Ovary (tissue), 9 donors: ENCODE results near the gene ACSF3. TPM values are rescaled to one million over a fixed set of nuclear protein-coding genes. Genes with fewer than 3 reads are reported as not detected.
"Not testable (repeated sequence)": the region's sequence is repeated elsewhere in the genome, so short reads cannot be mapped to it uniquely, and the experiment has no call there.

ENCODE experiments used
- DNase-seq, 5 donors: peaks; one replicate each; pipeline ENCODE4 v3.0.0-alpha.2; 2019 to 2020
- H3K27ac ChIP-seq, 2 donors: fragments of 200-600 bp; one replicate each; pipeline versions ENCODE4 v1.5.1 to v1.8.0; 2019 to 2022
- H3K27me3 ChIP-seq: fragments of 200-600 bp; one replicate; pipeline ENCODE4 v1.8.0; 2022
- H3K36me3 ChIP-seq: fragments of 200-600 bp; sonication (generic); one replicate; pipeline ENCODE4 v1.5.1; 2019
- H3K4me1 ChIP-seq: one replicate; pipeline ENCODE4 v1.8.1; 2013; ENCODE audit warnings: mild to moderate bottlenecking, moderate library complexity; ENCODE audit not compliant: insufficient read depth
- H3K4me3 ChIP-seq: fragments of 200-600 bp; sonication (generic); one replicate; pipeline ENCODE4 v1.5.1; 2017
- H3K9me3 ChIP-seq, 2 donors: fragments of 200-600 bp in 1 of 2; sonication (generic) in 1 of 2; one replicate each; pipeline versions ENCODE4 v1.5.1 to v1.8.1; 2013 to 2019; ENCODE audit warnings: mild to moderate bottlenecking in 1 of 2, moderate library complexity in 1 of 2
- EP300 ChIP-seq: sonication (generic); formaldehyde crosslinking; IDR thresholded peaks from one replicate; pipeline ENCODE4 v1.6.1; 2017; ENCODE audit warnings: antibody characterized with exemption
- POLR2A ChIP-seq: fragments of 450-650 bp; IDR thresholded peaks from one replicate; pipeline ENCODE4 v1.6.1; 2017; ENCODE audit warnings: antibody characterized with exemption, mild to moderate bottlenecking, moderate library complexity
- WGBS, 3 donors: extraction: QIAGEN DNeasy Blood & Tissue Kit in 1 of 3; methylation state at CpG; one replicate each; pipeline versions ENCODE4 v1.1.5 to v1.1.7; 2013 to 2017; 5-methylcytosine and 5-hydroxymethylcytosine counted together
- intact Hi-C, 4 donors: fragments of 100-400 bp; cut with DNase I; formaldehyde crosslinking; loops; one replicate each; pipeline versions ENCODE4 v1.11.0 to v1.15.1; 2022 to 2023
- polyA plus RNA-seq, 2 donors: library from polyadenylated mRNA; stranded (reverse); fragments of 200-250 nt in 1 of 2; fragments of 350-450 nt in 1 of 2; fragmentation: Illumina TruSeq in 1 of 2; extraction: RNeasy Lipid Tissue Mini Kit (QIAGEN cat#74804) in 1 of 2; gene quantifications; one replicate each; pipeline ENCODE4 v1.2.3, GENCODE V29; 2013 to 2014
- total RNA-seq, 7 donors: library from RNA; depleted of rRNA in 2 of 7; stranded (reverse); fragments of >200 nt in 2 of 7; fragmentation: NEBNext Ultra II Directional in 3 of 7; extraction: Animal tissue kit (Norgen Biotek cat#: 25700) in 3 of 7; gene quantifications; one replicate each; pipeline versions ENCODE4 v1.1.0 to v1.2.4, GENCODE V29; 2016 to 2023
- TF ChIP-seq, protein P1 (sequence below), 3 donors: fragments of 450-650 bp in 2 of 3; fragments of 200-600 bp in 1 of 3; IDR thresholded peaks; one replicate each; pipeline versions ENCODE4 v1.5.1 to v1.8.0; 2016 to 2022; ENCODE audit warnings: antibody characterized with exemption in 3 of 3, mild to moderate bottlenecking in 1 of 3
- donor health status: DM: no; HTN: no; CAD: no; lungs with moderate emphysema.
- donor health status: DM: no; HTN: no; CAD: no.
- donor health status: Bipolar disorder and iron deficiency.
- donor health status: DM: yes; HTN: yes; CAD: no.
- donor health status: DM: no; HTN: no; CAD: no.
- donor health status: DM: yes; HTN: yes; CAD: no.

ACSF3 gene
- total and polyA plus RNA-seq, 9 donors, result 16.2 to 40.9 (median 28.0) TPM

DNA sequence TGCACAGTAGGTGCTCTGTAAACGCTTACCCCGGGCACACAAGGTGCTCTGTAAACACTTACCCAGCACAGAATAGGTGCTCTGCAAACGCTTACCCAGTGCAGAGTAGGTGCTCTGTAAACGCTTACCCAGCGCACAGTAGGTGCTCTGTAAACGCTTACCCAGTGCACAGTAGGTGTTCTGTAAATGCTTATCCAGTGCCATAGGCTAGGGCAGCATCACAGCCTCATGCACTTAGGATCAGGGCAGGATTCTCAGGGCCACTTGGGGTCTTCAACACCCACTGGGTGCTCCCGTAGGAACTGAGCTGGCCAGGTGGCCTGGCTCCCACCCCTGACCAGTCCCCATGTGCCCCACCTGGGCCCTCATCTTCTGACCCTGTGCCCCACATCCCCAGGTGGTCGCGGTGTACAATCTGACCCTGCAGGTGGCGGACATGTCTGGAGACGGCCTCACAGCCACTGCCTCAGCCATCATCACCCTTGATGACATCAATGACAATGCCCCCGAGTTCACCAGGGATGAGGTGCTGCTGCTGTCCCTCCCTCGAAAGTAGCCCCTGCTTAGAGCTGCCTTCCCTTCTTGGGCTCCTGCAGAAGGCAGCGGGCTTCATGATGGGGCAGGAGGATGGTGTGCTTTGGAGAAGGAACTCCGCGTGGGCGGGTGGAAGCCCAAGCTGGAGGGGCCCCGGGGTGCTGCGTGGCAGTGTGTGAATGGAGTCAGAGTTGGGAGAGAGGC, 93.5 kb downstream of the ACSF3 start:
- WGBS, 3 donors, result 58 to 65% (median 60%) methylated on average over 19 of the region's 19 CpGs
- no peak for DNase-seq

DNA sequence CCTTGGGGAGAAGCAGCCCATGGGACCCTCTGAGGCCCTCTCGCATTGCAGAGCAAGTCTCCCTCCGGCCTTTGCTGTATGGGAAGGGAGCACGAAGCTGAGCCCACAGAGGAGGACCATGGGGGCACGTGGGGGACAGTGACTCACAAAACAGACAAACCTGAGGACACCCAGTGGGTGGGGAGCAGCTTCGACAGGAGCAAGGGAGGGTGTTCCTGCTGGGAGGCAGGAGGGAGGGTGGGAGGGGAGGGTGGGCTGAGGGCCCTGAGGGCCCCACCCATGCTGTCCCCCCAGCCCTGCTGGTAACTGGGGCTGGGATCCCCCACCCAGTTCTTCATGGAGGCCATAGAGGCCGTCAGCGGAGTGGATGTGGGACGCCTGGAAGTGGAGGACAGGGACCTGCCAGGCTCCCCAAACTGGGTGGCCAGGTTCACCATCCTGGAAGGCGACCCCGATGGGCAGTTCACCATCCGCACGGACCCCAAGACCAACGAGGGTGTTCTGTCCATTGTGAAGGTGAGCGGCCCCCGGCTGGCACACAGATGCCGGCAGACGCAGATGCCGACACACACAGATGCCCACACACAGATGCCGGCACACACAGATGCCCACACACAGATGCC, 94.2 kb downstream of the ACSF3 start:
- Histone ChIP-seq H3K36me3 (no peaks in the 10 kb centered on the region), H3K4me1 (peaks cover 6% of the 10 kb centered on the region), H3K27me3 (no peaks in the 10 kb centered on the region), H3K9me3 (no peaks in the 10 kb centered on the region), H3K27ac (no peak overlapping the region), H3K4me3 (no peak overlapping the region)
- intact Hi-C loops, result no loop called here
- no peak for DNase-seq
- TF ChIP-seq POLR2A, result no peak
- no peak for TF ChIP-seq EP300
- TF ChIP-seq, protein P1, sequence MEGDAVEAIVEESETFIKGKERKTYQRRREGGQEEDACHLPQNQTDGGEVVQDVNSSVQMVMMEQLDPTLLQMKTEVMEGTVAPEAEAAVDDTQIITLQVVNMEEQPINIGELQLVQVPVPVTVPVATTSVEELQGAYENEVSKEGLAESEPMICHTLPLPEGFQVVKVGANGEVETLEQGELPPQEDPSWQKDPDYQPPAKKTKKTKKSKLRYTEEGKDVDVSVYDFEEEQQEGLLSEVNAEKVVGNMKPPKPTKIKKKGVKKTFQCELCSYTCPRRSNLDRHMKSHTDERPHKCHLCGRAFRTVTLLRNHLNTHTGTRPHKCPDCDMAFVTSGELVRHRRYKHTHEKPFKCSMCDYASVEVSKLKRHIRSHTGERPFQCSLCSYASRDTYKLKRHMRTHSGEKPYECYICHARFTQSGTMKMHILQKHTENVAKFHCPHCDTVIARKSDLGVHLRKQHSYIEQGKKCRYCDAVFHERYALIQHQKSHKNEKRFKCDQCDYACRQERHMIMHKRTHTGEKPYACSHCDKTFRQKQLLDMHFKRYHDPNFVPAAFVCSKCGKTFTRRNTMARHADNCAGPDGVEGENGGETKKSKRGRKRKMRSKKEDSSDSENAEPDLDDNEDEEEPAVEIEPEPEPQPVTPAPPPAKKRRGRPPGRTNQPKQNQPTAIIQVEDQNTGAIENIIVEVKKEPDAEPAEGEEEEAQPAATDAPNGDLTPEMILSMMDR (IDR thresholded peaks at IDR 0.05), result no peak
- WGBS, 3 donors, result 59 to 61% (median 59%) methylated on average over 19 of the region's 19 CpGs

More for the DNA sequence above, 93.5 kb downstream of the ACSF3 start:
- H3K4me3 ChIP-seq, result no peak overlapping the region
- H3K36me3 ChIP-seq, result no peaks in the 10 kb centered on the region
- no peaks in the 10 kb centered on the region for H3K9me3 ChIP-seq
- H3K27ac ChIP-seq, result no peak overlapping the region
- peaks cover 6% of the 10 kb centered on the region for H3K4me1 ChIP-seq
- intact Hi-C loops, result no loop called here
- no peaks in the 10 kb centered on the region for H3K27me3 ChIP-seq
- TF ChIP-seq, protein P1 (IDR thresholded peaks at IDR 0.05), result no peak
- TF ChIP-seq POLR2A (no peak), EP300 (no peak)

DNA sequence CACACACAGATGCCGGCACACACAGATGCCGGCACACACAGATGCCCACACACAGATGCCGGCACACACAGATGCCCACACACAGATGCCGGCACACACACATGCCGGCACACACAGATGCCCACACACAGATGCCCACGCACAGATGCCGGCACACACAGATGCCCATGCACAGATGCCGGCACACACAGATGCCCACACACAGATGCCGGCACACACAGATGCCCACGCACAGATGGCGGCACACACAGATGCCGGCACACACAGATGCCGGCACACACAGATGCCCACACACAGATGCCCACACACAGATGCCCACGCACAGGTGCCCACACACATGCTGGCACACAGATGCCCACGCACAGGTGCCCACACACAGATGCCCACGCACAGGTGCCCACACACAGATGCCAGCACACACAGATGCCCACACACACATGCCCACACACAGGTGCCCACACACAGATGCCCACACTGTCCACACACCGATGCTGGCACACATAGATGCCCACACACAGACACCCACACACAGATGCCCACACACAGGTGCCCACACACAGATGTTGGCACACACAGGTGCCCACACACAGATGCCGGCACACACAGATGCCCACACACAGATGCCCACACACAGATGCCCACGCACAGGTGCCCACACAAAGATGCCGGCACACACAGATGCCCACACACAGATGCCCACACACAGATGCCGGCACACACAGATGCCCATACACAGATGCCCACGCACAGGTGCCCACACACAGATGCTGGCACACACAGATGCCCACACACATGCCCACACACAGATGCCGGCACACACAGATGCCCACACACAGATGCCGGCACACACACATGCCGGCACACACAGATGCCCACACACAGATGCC, 95.1 kb downstream of the ACSF3 start:
- H3K4me1 ChIP-seq, H3K4me3 ChIP-seq, H3K27me3 ChIP-seq, H3K36me3 ChIP-seq, intact Hi-C loops, H3K9me3 ChIP-seq, DNase-seq, H3K27ac ChIP-seq: not testable (repeated sequence)
- WGBS, 3 donors, result 87 to 92% (median 92%) methylated on average over 19 to 25 of the region's 25 CpGs

DNA sequence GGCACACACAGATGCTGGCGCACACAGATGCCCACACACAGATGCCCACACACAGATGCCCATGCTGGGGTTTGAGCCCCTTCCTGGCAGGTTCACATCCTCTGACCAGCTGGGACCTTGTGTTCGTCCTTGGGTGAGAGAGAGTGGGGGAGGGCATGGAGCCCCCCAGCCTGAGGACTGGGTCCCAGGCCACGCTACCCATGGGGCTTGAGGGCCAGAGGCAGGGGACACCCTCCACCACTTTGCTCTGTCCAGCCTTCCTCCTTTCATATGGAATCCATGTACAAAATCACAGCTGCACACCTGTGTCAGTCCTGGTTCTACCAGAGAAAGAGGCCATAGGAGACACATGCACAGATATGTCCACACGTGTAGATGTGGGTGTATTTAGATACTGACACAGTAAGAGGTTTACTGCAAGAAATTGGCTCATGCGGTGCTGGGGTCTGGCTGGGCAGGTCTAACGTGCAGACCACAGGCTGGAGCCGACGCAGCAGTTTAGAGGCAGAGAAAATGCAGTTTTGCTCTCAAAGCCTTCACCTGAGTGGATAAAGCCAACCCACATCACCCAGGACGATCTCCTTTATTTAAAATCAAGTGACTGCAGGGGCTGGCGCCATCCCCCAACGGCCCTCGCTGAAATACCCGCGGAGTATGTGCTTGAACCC, 95.8 kb downstream of the ACSF3 start:
- Histone ChIP-seq H3K4me1 (peaks cover 6% of the 10 kb centered on the region), H3K27me3 (no peaks in the 10 kb centered on the region), H3K4me3 (no peak overlapping the region), H3K36me3 (no peaks in the 10 kb centered on the region), H3K9me3 (no peaks in the 10 kb centered on the region), H3K27ac (no peak overlapping the region)
- no peak for DNase-seq
- TF ChIP-seq EP300 (no peak), POLR2A (no peak)
- TF ChIP-seq, protein P1 (IDR thresholded peaks at IDR 0.05), result no peak
- intact Hi-C loops, result no loop called here
- 58 to 62% (median 60%) methylated on average over 14 of the region's 14 CpGs for WGBS, 3 donors
